ENCODE data around the gene MEGF9.
A peak's percentile ranks its signal among the peaks of the same experiment; 100 is the strongest.

Gene MEGF9

GRCh38 chr9:120730654-120731514, 16.6 kb upstream of the MEGF9 start:
- DNase-seq (ENCODE audit: low spot score) = no peak

GRCh38 chr9:120729791-120730241, 15.5 kb upstream of the MEGF9 start:
- no peak for DNase-seq (ENCODE audit: low spot score)

GRCh38 chr9:120726484-120726883, 12.2 kb upstream of the MEGF9 start:
- no peak for DNase-seq (ENCODE audit: low spot score)

DNA sequence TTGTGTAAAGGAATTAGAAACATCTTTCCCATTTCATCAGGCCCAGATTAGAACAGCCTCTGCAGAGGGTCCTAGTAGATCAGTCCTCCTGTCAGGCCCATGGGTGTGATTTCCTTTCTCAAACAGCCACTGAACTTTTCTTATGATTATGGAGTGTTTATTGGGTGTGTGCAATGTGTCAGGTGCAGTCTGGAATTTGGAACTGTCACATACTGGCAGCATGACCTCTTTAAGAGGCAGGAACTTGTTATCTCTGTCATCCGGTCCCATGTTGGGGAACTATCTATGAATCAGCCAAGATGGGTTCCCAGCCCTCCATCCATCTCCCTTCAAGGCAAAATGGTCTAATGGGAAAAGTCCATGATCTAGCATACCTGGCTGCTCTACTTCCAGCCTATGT, 11.6 kb upstream of the MEGF9 start:
- DNase-seq (ENCODE audit: low spot score) = no peak

DNA sequence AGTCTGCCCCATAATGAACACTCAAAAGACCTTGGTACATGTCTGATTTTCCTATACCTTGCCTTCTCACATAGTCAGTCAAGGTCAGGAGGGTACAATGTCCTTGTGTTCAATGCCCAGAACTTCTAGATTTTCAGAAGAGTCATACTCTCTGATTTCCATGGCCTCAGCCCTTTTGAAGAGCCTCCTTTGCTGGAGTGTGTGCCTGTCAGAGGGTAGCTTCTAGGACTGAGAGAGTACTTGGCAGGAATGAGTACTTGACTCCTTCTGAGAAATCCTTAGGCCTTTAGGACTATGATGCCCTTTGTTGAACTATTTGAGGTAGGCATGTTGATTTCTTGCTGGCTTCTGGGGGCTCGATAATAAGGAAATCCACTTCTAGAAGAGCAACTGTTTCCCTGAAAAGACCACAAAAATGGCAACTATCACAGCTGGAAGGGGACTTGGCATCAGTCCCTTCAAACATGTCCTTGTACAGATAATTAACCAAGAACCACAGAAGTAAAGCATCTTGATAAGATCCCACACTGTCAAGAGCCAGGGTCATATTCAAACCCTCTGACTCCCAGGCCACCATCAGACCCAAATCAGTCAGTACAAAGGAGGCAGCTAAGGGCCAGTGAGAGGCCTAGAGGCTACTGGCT, 10.6 kb upstream of the MEGF9 start:
- no peak for DNase-seq (ENCODE audit: low spot score)

GRCh38 chr9:120723565-120723964, 9.3 kb upstream of the MEGF9 start:
- DNase-seq (ENCODE audit: low spot score) = no peak

GRCh38 chr9:120720404-120720803, 6.1 kb upstream of the MEGF9 start:
- no peak for DNase-seq (ENCODE audit: low spot score)

- DNase-seq (ENCODE audit: low spot score) = no peak
These were observed 4.0 kb upstream of the MEGF9 start for GRCh38 chr9:120718316-120718715.

GRCh38 chr9:120717176-120717575, 2.9 kb upstream of the MEGF9 start:
- no peak for DNase-seq (ENCODE audit: low spot score)

DNA sequence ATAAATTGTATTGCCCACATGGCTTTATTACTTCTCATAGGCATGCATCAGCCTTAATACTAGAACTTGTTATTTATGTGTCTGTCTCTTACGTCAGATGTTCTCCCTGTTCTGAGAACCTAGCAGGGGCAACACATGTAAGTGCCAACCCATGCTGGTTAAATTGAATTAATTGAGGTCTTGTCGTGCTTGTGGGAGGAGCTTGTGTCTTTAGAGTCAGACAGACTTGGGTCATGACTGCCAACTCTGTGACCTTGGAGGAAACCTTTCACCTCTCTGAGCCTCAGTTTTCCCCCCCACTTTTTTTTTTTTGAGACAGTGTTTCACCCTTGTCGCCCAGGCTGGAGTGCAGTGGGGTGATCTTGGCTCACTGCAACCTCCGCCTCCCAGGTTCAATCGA, 2.2 kb upstream of the MEGF9 start:
- no peak for DNase-seq (ENCODE audit: low spot score)

DNA sequence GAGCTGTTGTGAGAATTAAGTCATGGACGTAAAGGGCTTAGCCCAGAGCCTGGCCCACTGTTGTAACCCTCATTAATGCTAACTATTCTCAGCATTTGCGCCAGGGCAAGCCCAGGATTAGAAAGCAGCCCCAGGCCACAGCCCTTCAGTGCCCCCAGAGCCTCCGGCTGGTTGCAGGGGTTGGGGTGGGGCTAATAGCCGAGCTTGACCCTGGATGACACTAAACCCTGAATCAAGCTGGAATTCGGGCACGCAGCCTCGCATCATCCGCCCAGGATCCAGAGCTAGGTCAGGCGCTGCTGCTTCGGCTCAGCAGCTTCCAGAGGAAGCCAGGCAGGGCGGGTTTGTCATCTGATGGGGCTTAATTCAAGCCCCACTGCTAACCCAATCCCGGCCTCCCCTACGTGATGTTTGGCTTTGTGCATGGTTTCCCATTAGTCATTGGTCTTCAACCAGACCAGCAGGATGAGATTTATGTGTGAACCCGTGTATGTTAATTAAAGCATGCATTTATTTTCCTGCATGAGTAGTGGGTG, 1.2 kb upstream of the MEGF9 start:
- no peak for DNase-seq (ENCODE audit: low spot score)

DNA sequence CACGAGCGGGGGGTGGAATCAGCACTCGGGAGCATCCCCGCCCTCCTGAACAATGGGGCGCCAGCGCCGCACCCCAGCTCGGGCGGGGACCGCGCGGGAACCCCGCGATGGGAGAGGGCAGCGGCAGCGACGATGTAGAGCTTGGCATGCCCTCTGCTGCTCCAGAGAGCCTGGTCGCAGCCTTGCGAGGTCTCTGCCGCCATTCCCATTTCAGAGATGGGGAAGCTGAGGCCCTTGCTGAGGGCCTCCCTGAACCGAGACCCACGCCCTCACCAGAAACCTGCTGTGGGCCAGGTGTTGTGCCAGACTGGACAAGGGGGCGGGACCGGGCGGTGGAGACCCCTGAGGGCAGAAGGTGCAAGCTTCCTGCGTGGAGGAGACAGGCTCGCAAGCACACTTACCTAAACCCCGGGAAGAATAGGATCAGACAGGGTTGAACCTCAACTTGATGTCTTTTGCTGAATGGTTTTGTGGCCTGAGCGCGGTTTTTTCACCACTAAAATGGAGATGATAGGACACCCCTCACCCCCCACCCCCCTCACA, 647 bp upstream of the MEGF9 start:
- no peak for DNase-seq (ENCODE audit: low spot score)

- DNase-seq (ENCODE audit: low spot score) = no peak
These were observed 798 bp downstream of the MEGF9 start for GRCh38 chr9:120713257-120714087.

DNA sequence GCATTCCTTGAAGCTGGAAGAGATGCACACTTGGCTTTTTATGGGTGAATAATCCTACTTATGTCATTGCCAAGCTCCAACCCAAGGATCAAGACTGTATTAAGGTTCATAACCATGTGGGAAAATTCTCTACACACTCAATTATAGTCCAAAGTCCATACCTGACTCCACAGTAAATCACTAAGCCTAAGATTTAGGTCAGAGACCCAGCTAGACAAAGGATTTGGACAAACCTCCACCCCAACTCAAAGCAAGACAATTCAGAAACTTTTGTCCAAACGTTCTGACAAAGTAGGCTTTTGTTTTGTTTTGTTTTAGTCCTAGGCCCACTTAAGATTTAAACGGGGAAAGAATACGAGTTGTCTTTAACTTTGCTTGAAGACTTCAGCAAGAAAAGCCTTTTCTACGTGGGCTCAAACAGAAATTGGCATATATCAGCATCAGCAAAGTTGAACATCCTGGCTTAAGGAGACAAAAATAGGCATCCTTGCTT, 1.7 kb downstream of the MEGF9 start:
- no peak for DNase-seq (ENCODE audit: low spot score)

- peak; percentile 33 for DNase-seq (ENCODE audit: low spot score)
These were observed 2.3 kb downstream of the MEGF9 start for GRCh38 chr9:120711841-120712538.

- no peak for DNase-seq (ENCODE audit: low spot score)
These were observed 2.9 kb downstream of the MEGF9 start for GRCh38 chr9:120711354-120711753.

DNA sequence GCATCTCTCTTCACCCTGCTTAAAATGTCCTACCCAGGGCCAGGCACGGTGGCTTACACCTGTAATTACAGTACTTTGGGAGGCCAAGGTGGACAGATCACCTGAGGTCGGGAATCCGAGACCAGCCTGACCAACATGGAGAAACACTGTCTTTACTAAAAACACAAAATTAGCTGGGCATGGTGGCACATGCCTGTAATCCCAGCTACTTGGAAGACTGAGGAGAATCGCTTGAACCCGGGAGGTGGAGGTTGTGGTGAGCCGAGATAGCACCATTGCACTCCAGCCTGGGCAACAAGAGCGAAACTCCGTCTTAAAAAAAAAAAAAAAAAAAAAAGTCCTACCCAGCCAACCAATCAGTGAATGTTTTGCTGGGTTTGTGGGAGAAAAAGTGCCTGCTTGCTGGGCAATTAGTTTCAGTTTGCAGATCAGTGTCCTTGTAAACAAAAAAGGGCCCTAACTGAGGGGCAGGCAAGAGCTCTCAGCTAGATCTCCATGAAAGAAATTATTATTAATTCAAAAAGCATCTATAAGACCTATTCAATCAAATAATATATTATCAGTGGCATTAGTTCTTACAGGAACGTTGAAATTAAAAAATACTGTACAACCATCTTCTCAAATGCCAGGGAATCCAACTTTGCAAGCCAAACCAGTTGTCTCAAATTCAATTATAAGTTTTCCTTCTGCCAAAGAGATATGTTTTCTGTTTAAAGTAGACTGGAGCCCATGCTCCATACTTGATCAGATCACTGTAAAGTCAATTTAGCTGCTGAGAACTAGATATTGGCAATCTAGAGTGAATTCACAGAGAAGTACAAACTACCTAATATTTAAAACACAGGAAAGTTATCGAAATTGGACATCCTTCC, 3.9 kb downstream of the MEGF9 start:
- DNase-seq (ENCODE audit: low spot score) = peak; percentile 65

GRCh38 chr9:120708526-120709224, 5.6 kb downstream of the MEGF9 start:
- DNase-seq (ENCODE audit: low spot score) = no peak

DNA sequence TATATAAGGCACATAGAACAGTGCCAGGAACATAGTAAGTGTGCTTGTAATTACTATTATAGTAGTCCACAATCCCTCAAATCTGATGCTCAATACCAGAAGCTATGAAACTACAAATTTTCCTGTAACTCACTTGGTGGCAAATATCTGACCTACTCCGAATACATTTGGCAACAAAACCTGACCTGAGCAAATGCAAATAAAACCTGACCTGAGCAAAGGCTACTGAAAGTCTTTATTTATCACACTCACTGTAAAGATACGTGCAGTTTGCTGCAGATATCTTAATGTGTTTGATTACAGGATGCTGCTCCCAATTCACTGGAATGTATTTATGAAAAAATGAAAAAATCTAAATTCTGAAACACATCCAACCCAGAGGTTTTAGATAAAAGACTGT, 7.1 kb downstream of the MEGF9 start:
- no peak for DNase-seq (ENCODE audit: low spot score)

- DNase-seq (ENCODE audit: low spot score) = no peak
These were observed 9.1 kb downstream of the MEGF9 start for GRCh38 chr9:120705174-120705573.

All from CD4-positive, alpha-beta T cell treated with Interleukin-2 at 100 ng/mL for 4 hours (primary cell).